ENCODE measurements around the gene ESPL1. TPM values are rescaled to one million over a fixed set of nuclear protein-coding genes. Genes with fewer than 3 reads are reported as not detected.

The ESPL1 gene
- total RNA-seq, 1 experiment from 2014 or later: 61.4 TPM

DNA sequence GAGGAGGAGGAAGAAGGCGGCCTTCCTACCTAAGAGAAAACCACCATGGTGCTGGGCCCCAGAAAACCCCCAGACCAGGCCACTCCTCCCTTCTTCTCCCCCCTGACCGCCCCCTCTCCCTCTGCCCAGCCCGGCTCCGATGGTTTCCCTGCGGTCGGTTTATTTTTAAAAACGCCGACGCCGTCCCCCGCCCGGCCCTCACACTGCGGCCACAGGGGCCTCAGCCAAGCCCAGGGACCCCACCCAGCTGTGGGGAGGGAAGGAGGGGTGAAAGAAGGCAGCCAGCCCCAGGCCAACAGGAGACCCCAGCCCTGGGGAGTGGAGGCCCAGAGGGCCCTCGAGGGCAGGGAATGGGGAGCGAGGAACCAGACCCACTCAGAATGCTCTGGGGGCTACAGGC is 64.6 kb downstream of the ESPL1 start:
- Mint-ChIP-seq H3K36me3 (no peaks in the 10 kb centered on the region), H3K27me3 (ENCODE audit: low read depth) (peaks cover 61% of the 10 kb centered on the region), H3K27ac (no peak overlapping the region), H3K4me3 (no peak overlapping the region), H3K9me3 (no peaks in the 10 kb centered on the region), H3K4me1 (peaks cover 11% of the 10 kb centered on the region)
- no peak for DNase-seq (ENCODE audit: low spot score)
- no peak for ATAC-seq
- ChIA-PET POLR2A (no interaction called here), CTCF (interaction anchor here (0.5 to 2.6 kb wide), 4 partner anchors 11 to 149 kb away, joined by 3 to 15 read pairs (median 4); partner anchors contain the start of gene AAAS)
- TF ChIP-seq, protein P1, sequence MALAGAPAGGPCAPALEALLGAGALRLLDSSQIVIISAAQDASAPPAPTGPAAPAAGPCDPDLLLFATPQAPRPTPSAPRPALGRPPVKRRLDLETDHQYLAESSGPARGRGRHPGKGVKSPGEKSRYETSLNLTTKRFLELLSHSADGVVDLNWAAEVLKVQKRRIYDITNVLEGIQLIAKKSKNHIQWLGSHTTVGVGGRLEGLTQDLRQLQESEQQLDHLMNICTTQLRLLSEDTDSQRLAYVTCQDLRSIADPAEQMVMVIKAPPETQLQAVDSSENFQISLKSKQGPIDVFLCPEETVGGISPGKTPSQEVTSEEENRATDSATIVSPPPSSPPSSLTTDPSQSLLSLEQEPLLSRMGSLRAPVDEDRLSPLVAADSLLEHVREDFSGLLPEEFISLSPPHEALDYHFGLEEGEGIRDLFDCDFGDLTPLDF (CRISPR knock-in tag; IDR thresholded peaks at IDR 0.05): no peak
- TF ChIP-seq KAT7 (CRISPR knock-in tag; IDR thresholded peaks at IDR 0.05; ENCODE audit: borderline replicate concordance) (no peak), SP1 (CRISPR knock-in tag; conservative IDR thresholded peaks at IDR 0.05) (no peak), JAZF1 (CRISPR knock-in tag; IDR thresholded peaks at IDR 0.05) (no peak), NR1H2 (CRISPR knock-in tag; IDR thresholded peaks at IDR 0.05) (no peak), ZNF396 (CRISPR knock-in tag; IDR thresholded peaks at IDR 0.05; ENCODE audit: borderline replicate concordance) (no peak), EMX1 (CRISPR knock-in tag; IDR thresholded peaks at IDR 0.05) (no peak)
- TF ChIP-seq, protein P2, sequence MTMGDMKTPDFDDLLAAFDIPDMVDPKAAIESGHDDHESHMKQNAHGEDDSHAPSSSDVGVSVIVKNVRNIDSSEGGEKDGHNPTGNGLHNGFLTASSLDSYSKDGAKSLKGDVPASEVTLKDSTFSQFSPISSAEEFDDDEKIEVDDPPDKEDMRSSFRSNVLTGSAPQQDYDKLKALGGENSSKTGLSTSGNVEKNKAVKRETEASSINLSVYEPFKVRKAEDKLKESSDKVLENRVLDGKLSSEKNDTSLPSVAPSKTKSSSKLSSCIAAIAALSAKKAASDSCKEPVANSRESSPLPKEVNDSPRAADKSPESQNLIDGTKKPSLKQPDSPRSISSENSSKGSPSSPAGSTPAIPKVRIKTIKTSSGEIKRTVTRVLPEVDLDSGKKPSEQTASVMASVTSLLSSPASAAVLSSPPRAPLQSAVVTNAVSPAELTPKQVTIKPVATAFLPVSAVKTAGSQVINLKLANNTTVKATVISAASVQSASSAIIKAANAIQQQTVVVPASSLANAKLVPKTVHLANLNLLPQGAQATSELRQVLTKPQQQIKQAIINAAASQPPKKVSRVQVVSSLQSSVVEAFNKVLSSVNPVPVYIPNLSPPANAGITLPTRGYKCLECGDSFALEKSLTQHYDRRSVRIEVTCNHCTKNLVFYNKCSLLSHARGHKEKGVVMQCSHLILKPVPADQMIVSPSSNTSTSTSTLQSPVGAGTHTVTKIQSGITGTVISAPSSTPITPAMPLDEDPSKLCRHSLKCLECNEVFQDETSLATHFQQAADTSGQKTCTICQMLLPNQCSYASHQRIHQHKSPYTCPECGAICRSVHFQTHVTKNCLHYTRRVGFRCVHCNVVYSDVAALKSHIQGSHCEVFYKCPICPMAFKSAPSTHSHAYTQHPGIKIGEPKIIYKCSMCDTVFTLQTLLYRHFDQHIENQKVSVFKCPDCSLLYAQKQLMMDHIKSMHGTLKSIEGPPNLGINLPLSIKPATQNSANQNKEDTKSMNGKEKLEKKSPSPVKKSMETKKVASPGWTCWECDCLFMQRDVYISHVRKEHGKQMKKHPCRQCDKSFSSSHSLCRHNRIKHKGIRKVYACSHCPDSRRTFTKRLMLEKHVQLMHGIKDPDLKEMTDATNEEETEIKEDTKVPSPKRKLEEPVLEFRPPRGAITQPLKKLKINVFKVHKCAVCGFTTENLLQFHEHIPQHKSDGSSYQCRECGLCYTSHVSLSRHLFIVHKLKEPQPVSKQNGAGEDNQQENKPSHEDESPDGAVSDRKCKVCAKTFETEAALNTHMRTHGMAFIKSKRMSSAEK (CRISPR knock-in tag; IDR thresholded peaks at IDR 0.05; ENCODE audit: borderline replicate concordance): no peak
- TF ChIP-seq, protein P3, sequence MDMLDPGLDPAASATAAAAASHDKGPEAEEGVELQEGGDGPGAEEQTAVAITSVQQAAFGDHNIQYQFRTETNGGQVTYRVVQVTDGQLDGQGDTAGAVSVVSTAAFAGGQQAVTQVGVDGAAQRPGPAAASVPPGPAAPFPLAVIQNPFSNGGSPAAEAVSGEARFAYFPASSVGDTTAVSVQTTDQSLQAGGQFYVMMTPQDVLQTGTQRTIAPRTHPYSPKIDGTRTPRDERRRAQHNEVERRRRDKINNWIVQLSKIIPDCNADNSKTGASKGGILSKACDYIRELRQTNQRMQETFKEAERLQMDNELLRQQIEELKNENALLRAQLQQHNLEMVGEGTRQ (CRISPR knock-in tag; IDR thresholded peaks at IDR 0.05): no peak
- TF ChIP-seq, protein P4, sequence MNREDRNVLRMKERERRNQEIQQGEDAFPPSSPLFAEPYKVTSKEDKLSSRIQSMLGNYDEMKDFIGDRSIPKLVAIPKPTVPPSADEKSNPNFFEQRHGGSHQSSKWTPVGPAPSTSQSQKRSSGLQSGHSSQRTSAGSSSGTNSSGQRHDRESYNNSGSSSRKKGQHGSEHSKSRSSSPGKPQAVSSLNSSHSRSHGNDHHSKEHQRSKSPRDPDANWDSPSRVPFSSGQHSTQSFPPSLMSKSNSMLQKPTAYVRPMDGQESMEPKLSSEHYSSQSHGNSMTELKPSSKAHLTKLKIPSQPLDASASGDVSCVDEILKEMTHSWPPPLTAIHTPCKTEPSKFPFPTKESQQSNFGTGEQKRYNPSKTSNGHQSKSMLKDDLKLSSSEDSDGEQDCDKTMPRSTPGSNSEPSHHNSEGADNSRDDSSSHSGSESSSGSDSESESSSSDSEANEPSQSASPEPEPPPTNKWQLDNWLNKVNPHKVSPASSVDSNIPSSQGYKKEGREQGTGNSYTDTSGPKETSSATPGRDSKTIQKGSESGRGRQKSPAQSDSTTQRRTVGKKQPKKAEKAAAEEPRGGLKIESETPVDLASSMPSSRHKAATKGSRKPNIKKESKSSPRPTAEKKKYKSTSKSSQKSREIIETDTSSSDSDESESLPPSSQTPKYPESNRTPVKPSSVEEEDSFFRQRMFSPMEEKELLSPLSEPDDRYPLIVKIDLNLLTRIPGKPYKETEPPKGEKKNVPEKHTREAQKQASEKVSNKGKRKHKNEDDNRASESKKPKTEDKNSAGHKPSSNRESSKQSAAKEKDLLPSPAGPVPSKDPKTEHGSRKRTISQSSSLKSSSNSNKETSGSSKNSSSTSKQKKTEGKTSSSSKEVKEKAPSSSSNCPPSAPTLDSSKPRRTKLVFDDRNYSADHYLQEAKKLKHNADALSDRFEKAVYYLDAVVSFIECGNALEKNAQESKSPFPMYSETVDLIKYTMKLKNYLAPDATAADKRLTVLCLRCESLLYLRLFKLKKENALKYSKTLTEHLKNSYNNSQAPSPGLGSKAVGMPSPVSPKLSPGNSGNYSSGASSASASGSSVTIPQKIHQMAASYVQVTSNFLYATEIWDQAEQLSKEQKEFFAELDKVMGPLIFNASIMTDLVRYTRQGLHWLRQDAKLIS (CRISPR knock-in tag; IDR thresholded peaks at IDR 0.05; ENCODE audit: borderline replicate concordance): no peak
- TF ChIP-seq, protein P5, sequence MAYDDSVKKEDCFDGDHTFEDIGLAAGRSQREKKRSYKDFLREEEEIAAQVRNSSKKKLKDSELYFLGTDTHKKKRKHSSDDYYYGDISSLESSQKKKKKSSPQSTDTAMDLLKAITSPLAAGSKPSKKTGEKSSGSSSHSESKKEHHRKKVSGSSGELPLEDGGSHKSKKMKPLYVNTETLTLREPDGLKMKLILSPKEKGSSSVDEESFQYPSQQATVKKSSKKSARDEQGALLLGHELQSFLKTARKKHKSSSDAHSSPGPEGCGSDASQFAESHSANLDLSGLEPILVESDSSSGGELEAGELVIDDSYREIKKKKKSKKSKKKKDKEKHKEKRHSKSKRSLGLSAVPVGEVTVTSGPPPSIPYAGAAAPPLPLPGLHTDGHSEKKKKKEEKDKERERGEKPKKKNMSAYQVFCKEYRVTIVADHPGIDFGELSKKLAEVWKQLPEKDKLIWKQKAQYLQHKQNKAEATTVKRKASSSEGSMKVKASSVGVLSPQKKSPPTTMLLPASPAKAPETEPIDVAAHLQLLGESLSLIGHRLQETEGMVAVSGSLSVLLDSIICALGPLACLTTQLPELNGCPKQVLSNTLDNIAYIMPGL (CRISPR knock-in tag; IDR thresholded peaks at IDR 0.05): no peak
- TF ChIP-seq, protein P6, sequence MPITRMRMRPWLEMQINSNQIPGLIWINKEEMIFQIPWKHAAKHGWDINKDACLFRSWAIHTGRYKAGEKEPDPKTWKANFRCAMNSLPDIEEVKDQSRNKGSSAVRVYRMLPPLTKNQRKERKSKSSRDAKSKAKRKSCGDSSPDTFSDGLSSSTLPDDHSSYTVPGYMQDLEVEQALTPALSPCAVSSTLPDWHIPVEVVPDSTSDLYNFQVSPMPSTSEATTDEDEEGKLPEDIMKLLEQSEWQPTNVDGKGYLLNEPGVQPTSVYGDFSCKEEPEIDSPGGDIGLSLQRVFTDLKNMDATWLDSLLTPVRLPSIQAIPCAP (CRISPR knock-in tag; IDR thresholded peaks at IDR 0.05): no peak
- TF ChIP-seq, protein P7, sequence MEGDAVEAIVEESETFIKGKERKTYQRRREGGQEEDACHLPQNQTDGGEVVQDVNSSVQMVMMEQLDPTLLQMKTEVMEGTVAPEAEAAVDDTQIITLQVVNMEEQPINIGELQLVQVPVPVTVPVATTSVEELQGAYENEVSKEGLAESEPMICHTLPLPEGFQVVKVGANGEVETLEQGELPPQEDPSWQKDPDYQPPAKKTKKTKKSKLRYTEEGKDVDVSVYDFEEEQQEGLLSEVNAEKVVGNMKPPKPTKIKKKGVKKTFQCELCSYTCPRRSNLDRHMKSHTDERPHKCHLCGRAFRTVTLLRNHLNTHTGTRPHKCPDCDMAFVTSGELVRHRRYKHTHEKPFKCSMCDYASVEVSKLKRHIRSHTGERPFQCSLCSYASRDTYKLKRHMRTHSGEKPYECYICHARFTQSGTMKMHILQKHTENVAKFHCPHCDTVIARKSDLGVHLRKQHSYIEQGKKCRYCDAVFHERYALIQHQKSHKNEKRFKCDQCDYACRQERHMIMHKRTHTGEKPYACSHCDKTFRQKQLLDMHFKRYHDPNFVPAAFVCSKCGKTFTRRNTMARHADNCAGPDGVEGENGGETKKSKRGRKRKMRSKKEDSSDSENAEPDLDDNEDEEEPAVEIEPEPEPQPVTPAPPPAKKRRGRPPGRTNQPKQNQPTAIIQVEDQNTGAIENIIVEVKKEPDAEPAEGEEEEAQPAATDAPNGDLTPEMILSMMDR (IDR thresholded peaks at IDR 0.05): no peak
- TF ChIP-seq, protein P8, sequence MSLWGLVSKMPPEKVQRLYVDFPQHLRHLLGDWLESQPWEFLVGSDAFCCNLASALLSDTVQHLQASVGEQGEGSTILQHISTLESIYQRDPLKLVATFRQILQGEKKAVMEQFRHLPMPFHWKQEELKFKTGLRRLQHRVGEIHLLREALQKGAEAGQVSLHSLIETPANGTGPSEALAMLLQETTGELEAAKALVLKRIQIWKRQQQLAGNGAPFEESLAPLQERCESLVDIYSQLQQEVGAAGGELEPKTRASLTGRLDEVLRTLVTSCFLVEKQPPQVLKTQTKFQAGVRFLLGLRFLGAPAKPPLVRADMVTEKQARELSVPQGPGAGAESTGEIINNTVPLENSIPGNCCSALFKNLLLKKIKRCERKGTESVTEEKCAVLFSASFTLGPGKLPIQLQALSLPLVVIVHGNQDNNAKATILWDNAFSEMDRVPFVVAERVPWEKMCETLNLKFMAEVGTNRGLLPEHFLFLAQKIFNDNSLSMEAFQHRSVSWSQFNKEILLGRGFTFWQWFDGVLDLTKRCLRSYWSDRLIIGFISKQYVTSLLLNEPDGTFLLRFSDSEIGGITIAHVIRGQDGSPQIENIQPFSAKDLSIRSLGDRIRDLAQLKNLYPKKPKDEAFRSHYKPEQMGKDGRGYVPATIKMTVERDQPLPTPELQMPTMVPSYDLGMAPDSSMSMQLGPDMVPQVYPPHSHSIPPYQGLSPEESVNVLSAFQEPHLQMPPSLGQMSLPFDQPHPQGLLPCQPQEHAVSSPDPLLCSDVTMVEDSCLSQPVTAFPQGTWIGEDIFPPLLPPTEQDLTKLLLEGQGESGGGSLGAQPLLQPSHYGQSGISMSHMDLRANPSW (CRISPR knock-in tag; conservative IDR thresholded peaks at IDR 0.05; ENCODE audit: low read depth): no peak

Data from WTC11 (cell line).